Neural cell (in vitro differentiated cells): ENCODE results near the gene C12orf75. TPM values are rescaled to one million over a fixed set of nuclear protein-coding genes. Genes with fewer than 3 reads are reported as not detected.

ENCODE experiments used
- H2AFZ ChIP-seq: fragments of 200-600, 300-800 bp; sonication (generic), shearing (Covaris generic); 2 replicates; pipeline ENCODE4 v1.6.0; 2014; ENCODE audit warnings: low read depth, mild to moderate bottlenecking, antibody characterized with exemption, low read length, moderate library complexity
- H3F3A ChIP-seq: fragments of 200-600 bp; shearing (Covaris generic); 2 replicates; pipeline ENCODE4 v1.6.1; 2016; ENCODE audit warnings: mild to moderate bottlenecking, moderate library complexity, mixed read lengths, antibody characterized with exemption, low read length; ENCODE audit not compliant: insufficient read depth, poor library complexity, severe bottlenecking
- H3K27ac ChIP-seq: fragments of 200-600, 300-800 bp; sonication (generic), shearing (Covaris generic); 2 replicates; pipeline ENCODE4 v1.5.1; 2014; ENCODE audit warnings: mild to moderate bottlenecking, low read length, moderate library complexity
- H3K27me3 ChIP-seq: fragments of 300-800, 200-600 bp; sonication (generic), shearing (Covaris generic); 2 replicates; pipeline ENCODE4 v1.6.0; 2014; ENCODE audit warnings: mild to moderate bottlenecking, low read depth, low read length, moderate library complexity; ENCODE audit not compliant: insufficient read depth
- H3K36me3 ChIP-seq: fragments of 300-800, 200-600 bp; sonication (generic), shearing (Covaris generic); 2 replicates; pipeline ENCODE4 v1.5.1; 2014; ENCODE audit warnings: mild to moderate bottlenecking, antibody characterized with exemption, low read length, moderate library complexity; ENCODE audit not compliant: insufficient read depth
- H3K4me2 ChIP-seq: fragments of 300-800, 200-600 bp; sonication (generic), shearing (Covaris generic); 2 replicates; pipeline ENCODE4 v1.6.0; 2014; ENCODE audit warnings: mild to moderate bottlenecking, low read length
- H3K4me3 ChIP-seq: fragments of 300-800, 200-600 bp; sonication (generic), shearing (Covaris generic); 2 replicates; pipeline ENCODE4 v1.5.1; 2014; ENCODE audit warnings: mild to moderate bottlenecking, low read length, moderate library complexity
- H3K79me2 ChIP-seq: fragments of 200-600 bp; shearing (Covaris generic); replicated peaks from 2 replicates; pipeline ENCODE4 v1.6.0; 2014; ENCODE audit warnings: mild to moderate bottlenecking, low read length, moderate library complexity; ENCODE audit not compliant: insufficient read depth
- H3K9ac ChIP-seq: fragments of 300-800, 200-600 bp; sonication (generic), shearing (Covaris generic); 2 replicates; pipeline ENCODE4 v1.6.1; 2016; ENCODE audit warnings: mild to moderate bottlenecking, low read length, mixed read lengths
- H3K9me2 ChIP-seq: fragments of 200-600 bp; shearing (Covaris generic); 2 replicates; pipeline ENCODE4 v1.6.1; 2016; ENCODE audit warnings: mild to moderate bottlenecking, low read length, mixed read lengths; ENCODE audit not compliant: insufficient read depth
- H3K9me3 ChIP-seq: fragments of 200-600, 300-800 bp; sonication (generic), shearing (Covaris generic); 2 replicates; pipeline ENCODE4 v1.6.1; 2016; ENCODE audit warnings: mild to moderate bottlenecking, mixed run types, low read length, moderate library complexity, mixed read lengths
- H4K20me1 ChIP-seq: fragments of 200-600 bp; shearing (Covaris generic); 2 replicates; pipeline ENCODE4 v1.6.1; 2016; ENCODE audit warnings: mild to moderate bottlenecking, mixed run types; ENCODE audit not compliant: insufficient read depth
- CTCF ChIP-seq: fragments of 450-650 bp; IDR thresholded peaks from 2 replicates; pipeline ENCODE4 v1.5.1; 2014; ENCODE audit warnings: antibody characterized with exemption, mild to moderate bottlenecking, moderate library complexity; ENCODE audit not compliant: poor library complexity, severe bottlenecking
- EP300 ChIP-seq: fragments of 450-650 bp; conservative IDR thresholded peaks from 2 replicates; pipeline ENCODE4 v1.6.1; 2014; ENCODE audit warnings: antibody characterized with exemption, mild to moderate bottlenecking, moderate library complexity; ENCODE audit not compliant: poor library complexity, severe bottlenecking
- EZH2 ChIP-seq: fragments of 200-600, 300-800 bp; shearing (Covaris generic), sonication (generic); IDR thresholded peaks from 2 replicates; pipeline ENCODE4 v1.6.1; 2014; ENCODE audit warnings: antibody characterized with exemption, low read length, borderline replicate concordance, mild to moderate bottlenecking; ENCODE audit not compliant: insufficient read depth, poor library complexity, severe bottlenecking
- MXI1 ChIP-seq: fragments of 450-650 bp; conservative IDR thresholded peaks from 2 replicates; pipeline ENCODE4 v1.6.1; 2014; ENCODE audit warnings: antibody characterized with exemption, mild to moderate bottlenecking; ENCODE audit not compliant: poor library complexity, severe bottlenecking
- POLR2AphosphoS5 ChIP-seq: IDR thresholded peaks from 2 replicates; pipeline ENCODE4 v1.6.1; 2012
- RAD21 ChIP-seq: fragments of 450-650 bp; conservative IDR thresholded peaks from 2 replicates; pipeline ENCODE4 v1.6.1; 2014; ENCODE audit warnings: antibody characterized with exemption, mild to moderate bottlenecking, moderate library complexity
- REST ChIP-seq: IDR thresholded peaks from 2 replicates; pipeline ENCODE4 v1.6.1; 2012; ENCODE audit warnings: borderline replicate concordance
- SMC3 ChIP-seq: fragments of 450-650 bp; conservative IDR thresholded peaks from 2 replicates; pipeline ENCODE4 v1.6.1; 2014; ENCODE audit warnings: antibody characterized with exemption, mild to moderate bottlenecking, moderate library complexity; ENCODE audit not compliant: poor library complexity
- TAF1 ChIP-seq: IDR thresholded peaks from 2 replicates; pipeline ENCODE4 v1.6.1; 2012; ENCODE audit warnings: low read depth
- polyA plus RNA-seq: library from polyadenylated mRNA; depleted of rRNA; stranded (reverse); fragments of >200 nt; gene quantifications from 2 replicates; pipeline ENCODE4 v1.2.3, GENCODE V29; 2014

Gene C12orf75
- polyA plus RNA-seq, 1 donor from 2014 or later = 25.2 TPM

DNA sequence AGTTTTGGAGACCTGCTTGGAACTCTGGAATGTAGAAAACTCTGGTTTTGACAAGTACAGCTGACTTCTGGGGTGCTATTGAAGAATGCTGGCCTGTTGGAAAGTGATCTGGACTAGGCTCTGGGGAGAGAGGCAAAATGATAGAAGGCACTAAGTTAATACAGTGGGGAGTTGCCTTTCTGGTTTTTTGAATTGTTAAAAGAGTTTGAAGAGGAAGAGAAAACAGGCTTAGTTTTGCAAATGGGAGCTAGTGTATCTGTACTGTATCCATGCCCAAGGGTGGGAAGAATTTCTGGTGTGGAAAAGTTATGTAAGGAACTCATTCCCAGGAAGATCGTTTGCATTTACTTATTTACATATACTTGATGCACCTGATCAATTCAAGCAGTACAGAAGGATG is 43.8 kb downstream of the C12orf75 start:
- no peak overlapping the region for H3K4me2 ChIP-seq
- no peaks in the 10 kb centered on the region for H3F3A ChIP-seq
- H4K20me1 ChIP-seq = no peaks in the 10 kb centered on the region
- H3K27me3 ChIP-seq = no peaks in the 10 kb centered on the region
- no peak overlapping the region for H3K27ac ChIP-seq
- H3K9ac ChIP-seq = no peak overlapping the region
- H3K9me2 ChIP-seq = no peaks in the 10 kb centered on the region
- no peaks in the 10 kb centered on the region for H3K9me3 ChIP-seq
- TF ChIP-seq REST = no peak
- TF ChIP-seq SMC3 = no peak
- no peak for TF ChIP-seq MXI1
- TF ChIP-seq EP300 = no peak
- no peak for TF ChIP-seq CTCF
- no peak for TF ChIP-seq EZH2
- TF ChIP-seq RAD21 = no peak
- H2AFZ ChIP-seq = no peak overlapping the region
- no peaks in the 10 kb centered on the region for H3K79me2 ChIP-seq
- H3K36me3 ChIP-seq = no peaks in the 10 kb centered on the region
- H3K4me3 ChIP-seq = no peak overlapping the region

DNA sequence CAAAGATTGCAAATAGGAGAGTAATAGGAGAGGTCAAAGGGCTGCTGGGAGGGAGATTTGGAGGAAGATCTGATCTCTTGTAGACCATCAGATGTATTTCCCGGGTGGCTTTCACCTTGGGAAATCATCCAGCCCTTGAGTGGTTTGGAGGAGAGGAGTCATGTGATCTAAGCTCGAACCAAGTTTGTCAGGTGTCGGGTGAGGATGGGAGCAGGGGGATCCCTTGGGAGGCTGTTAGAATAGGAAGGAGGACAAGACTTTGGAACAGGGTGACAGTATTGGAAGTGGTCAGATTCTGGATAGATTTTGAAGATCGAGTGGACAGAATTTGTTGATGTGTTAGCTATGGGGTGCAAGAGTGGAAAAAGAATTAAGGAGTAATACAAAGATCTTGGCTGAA is 46.6 kb downstream of the C12orf75 start:
- Histone ChIP-seq H3K9ac (no peak overlapping the region), H2AFZ (no peak overlapping the region), H3K27ac (no peak overlapping the region), H3K79me2 (no peaks in the 10 kb centered on the region), H4K20me1 (no peaks in the 10 kb centered on the region), H3K4me3 (no peak overlapping the region), H3F3A (no peaks in the 10 kb centered on the region), H3K36me3 (no peaks in the 10 kb centered on the region), H3K9me2 (no peaks in the 10 kb centered on the region), H3K27me3 (no peaks in the 10 kb centered on the region), H3K9me3 (no peaks in the 10 kb centered on the region), H3K4me2 (no peak overlapping the region)
- TF ChIP-seq MXI1 (no peak), POLR2AphosphoS5 (no peak), RAD21 (no peak), TAF1 (no peak), EZH2 (no peak), REST (no peak), SMC3 (no peak), CTCF (no peak), EP300 (no peak)
